CD4-positive, alpha-beta T cell treated with Interleukin-2 at 100 ng/mL for 4 hours (primary cell): ENCODE measurements around the gene NFILZ.
A peak's percentile ranks its signal among the peaks of the same experiment; 100 is the strongest.
"Not testable (repeated sequence)": the region's sequence is repeated elsewhere in the genome, so short reads cannot be mapped to it uniquely, and the experiment has no call there.

Experiments used
- DNase-seq: peaks from one replicate; pipeline ENCODE4 v3.0.0-alpha.2; 2020; ENCODE audit warnings: low spot score

NFILZ gene

GRCh38 chr19:8611391-8611876 lies 19.0 kb upstream of the NFILZ start:
- DNase-seq, result no peak

- no peak for DNase-seq
These were observed 18.3 kb upstream of the NFILZ start for GRCh38 chr19:8611877-8612806.

- no peak for DNase-seq
These were observed 17.6 kb upstream of the NFILZ start for GRCh38 chr19:8612807-8613171.

GRCh38 chr19:8614455-8614854 lies 16.0 kb upstream of the NFILZ start:
- DNase-seq, result no peak

- DNase-seq, result no peak
These were observed 15.4 kb upstream of the NFILZ start for GRCh38 chr19:8615024-8615423.

- peak; percentile 58 for DNase-seq
These were observed 14.4 kb upstream of the NFILZ start for GRCh38 chr19:8615813-8616596.

GRCh38 chr19:8616861-8617260 lies 13.6 kb upstream of the NFILZ start:
- DNase-seq, result no peak

- not testable (repeated sequence) for DNase-seq
These were observed 13.1 kb upstream of the NFILZ start for GRCh38 chr19:8617325-8617724.

GRCh38 chr19:8617984-8618383 lies 12.4 kb upstream of the NFILZ start:
- DNase-seq, result no peak

- no peak for DNase-seq
These were observed 11.7 kb upstream of the NFILZ start for GRCh38 chr19:8618751-8619150.

GRCh38 chr19:8622886-8623285 lies 7.5 kb upstream of the NFILZ start:
- DNase-seq, result not testable (repeated sequence)

- DNase-seq, result no peak
These were observed 3.6 kb upstream of the NFILZ start for GRCh38 chr19:8626842-8627241.

GRCh38 chr19:8629184-8629583 lies 1.2 kb upstream of the NFILZ start:
- DNase-seq, result no peak

- no peak for DNase-seq
These were observed 477 bp downstream of the NFILZ start for GRCh38 chr19:8630796-8631424.

GRCh38 chr19:8631425-8631819 lies 989 bp downstream of the NFILZ start:
- DNase-seq, result no peak

- DNase-seq, result no peak
These were observed 5.0 kb downstream of the NFILZ start for GRCh38 chr19:8635422-8635821.

- not testable (repeated sequence) for DNase-seq
These were observed 6.6 kb downstream of the NFILZ start for GRCh38 chr19:8637070-8637469.

- no peak for DNase-seq
These were observed 7.7 kb downstream of the NFILZ start for GRCh38 chr19:8638078-8638619.

GRCh38 chr19:8639821-8640401 lies 9.5 kb downstream of the NFILZ start:
- no peak for DNase-seq

GRCh38 chr19:8640402-8641004 lies 10.1 kb downstream of the NFILZ start:
- DNase-seq, result no peak

- DNase-seq, result no peak
These were observed 10.9 kb downstream of the NFILZ start for GRCh38 chr19:8641221-8641907.
